Measurements from ENCODE around the gene CYBB.
"Not testable (repeated sequence)": the region's sequence is repeated elsewhere in the genome, so short reads cannot be mapped to it uniquely, and the experiment has no call there.

CYBB gene

GRCh38 chrX:37779857-37780256 lies at the start of gene CYBB:
CYBB (plus strand) TSS chrX:37780059; CDS start chrX:37780078, 19 bp downstream.
- DNase-seq (ENCODE audit: low read depth in 2 of 2), result no peak

GRCh38 chrX:37745354-37745753 lies 34.5 kb upstream of the CYBB start:
- peak; percentile 32 to 53 for DNase-seq (ENCODE audit: low read depth in 2 of 2)

GRCh38 chrX:37745835-37746217 lies 34.0 kb upstream of the CYBB start:
- DNase-seq (ENCODE audit: low read depth in 2 of 2), result no peak

- DNase-seq (ENCODE audit: low read depth in 2 of 2), result no peak
Measured at GRCh38 chrX:37746218-37746941, 33.5 kb upstream of the CYBB start.

GRCh38 chrX:37746951-37747350 lies 32.9 kb upstream of the CYBB start:
- DNase-seq (ENCODE audit: low read depth in 2 of 2), result no peak

- no peak for DNase-seq (ENCODE audit: low read depth in 2 of 2)
Measured at GRCh38 chrX:37752281-37752680, 27.6 kb upstream of the CYBB start.

GRCh38 chrX:37752936-37753335 lies 26.9 kb upstream of the CYBB start:
- no peak for DNase-seq (ENCODE audit: low read depth in 2 of 2)

GRCh38 chrX:37753384-37753783 lies 26.5 kb upstream of the CYBB start:
- DNase-seq (ENCODE audit: low read depth in 2 of 2), result no peak

GRCh38 chrX:37754516-37754915 lies 25.3 kb upstream of the CYBB start:
- no peak for DNase-seq (ENCODE audit: low read depth in 2 of 2)

GRCh38 chrX:37755025-37755424 lies 24.8 kb upstream of the CYBB start:
- DNase-seq (ENCODE audit: low read depth in 2 of 2), result no peak

- no peak for DNase-seq (ENCODE audit: low read depth in 2 of 2)
Measured at GRCh38 chrX:37757082-37757481, 22.8 kb upstream of the CYBB start.

GRCh38 chrX:37759351-37759750 lies 20.5 kb upstream of the CYBB start:
- DNase-seq (ENCODE audit: low read depth in 2 of 2), result no peak

GRCh38 chrX:37759878-37760418 lies 19.9 kb upstream of the CYBB start:
- DNase-seq (ENCODE audit: low read depth in 2 of 2), result no peak

GRCh38 chrX:37763400-37763799 lies 16.5 kb upstream of the CYBB start:
- DNase-seq (ENCODE audit: low read depth in 2 of 2), result no peak

- no peak for DNase-seq (ENCODE audit: low read depth in 2 of 2)
Measured at GRCh38 chrX:37765507-37765906, 14.4 kb upstream of the CYBB start.

- no peak for DNase-seq (ENCODE audit: low read depth in 2 of 2)
Measured at GRCh38 chrX:37767430-37767829, 12.4 kb upstream of the CYBB start.

GRCh38 chrX:37768866-37769265 lies 11.0 kb upstream of the CYBB start:
- not testable (repeated sequence) for DNase-seq (ENCODE audit: low read depth in 2 of 2)

GRCh38 chrX:37776283-37776986 lies 3.4 kb upstream of the CYBB start:
- no peak for DNase-seq (ENCODE audit: low read depth in 2 of 2)

GRCh38 chrX:37776987-37777325 lies 2.9 kb upstream of the CYBB start:
- DNase-seq (ENCODE audit: low read depth in 2 of 2), result no peak

GRCh38 chrX:37781081-37781480 lies 1.2 kb downstream of the CYBB start:
- DNase-seq (ENCODE audit: low read depth in 2 of 2), result no peak

- no peak for DNase-seq (ENCODE audit: low read depth in 2 of 2)
Measured at GRCh38 chrX:37781814-37782213, 2.0 kb downstream of the CYBB start.

- no peak for DNase-seq (ENCODE audit: low read depth in 2 of 2)
Measured at GRCh38 chrX:37782359-37782758, 2.5 kb downstream of the CYBB start.

GRCh38 chrX:37783305-37783704 lies 3.4 kb downstream of the CYBB start:
- no peak for DNase-seq (ENCODE audit: low read depth in 2 of 2)
